GM19467 (cell line): Measurements from ENCODE around the gene IBA57.
"Not testable (repeated sequence)": the region's sequence is repeated elsewhere in the genome, so short reads cannot be mapped to it uniquely, and the experiment has no call there.

Experiments used
- ATAC-seq: cut with Tn5 transposase; IDR thresholded peaks from one replicate; pipeline ENCODE4 v1.9.1; 2021; ENCODE audit warnings: mild to moderate bottlenecking, moderate library complexity; ENCODE audit not compliant: unreplicated experiment

IBA57 gene

GRCh38 chr1:228170666-228171065 is 5.1 kb downstream of the IBA57 start:
- no peak for ATAC-seq

GRCh38 chr1:228171221-228171891 is 5.8 kb downstream of the IBA57 start:
- ATAC-seq: no peak

GRCh38 chr1:228172591-228173527 is 7.3 kb downstream of the IBA57 start:
- no peak for ATAC-seq

- ATAC-seq: not testable (repeated sequence)
Measured at GRCh38 chr1:228173528-228174481, 8.2 kb downstream of the IBA57 start.

GRCh38 chr1:228174482-228175315 is 9.1 kb downstream of the IBA57 start:
- ATAC-seq: no peak

GRCh38 chr1:228175316-228176023 is 9.9 kb downstream of the IBA57 start:
- no peak for ATAC-seq

- ATAC-seq: no peak
Measured at GRCh38 chr1:228176024-228176395, 10.4 kb downstream of the IBA57 start.

GRCh38 chr1:228176461-228177182 is 11.0 kb downstream of the IBA57 start:
- no peak for ATAC-seq

GRCh38 chr1:228177183-228177475 is 11.5 kb downstream of the IBA57 start:
- no peak for ATAC-seq

GRCh38 chr1:228177721-228178710 is 12.4 kb downstream of the IBA57 start:
- ATAC-seq: no peak

- ATAC-seq: no peak
Measured at GRCh38 chr1:228178737-228179684, 13.4 kb downstream of the IBA57 start.

- ATAC-seq: no peak
Measured at GRCh38 chr1:228180271-228180958, 14.8 kb downstream of the IBA57 start.

GRCh38 chr1:228180959-228181644 is 15.5 kb downstream of the IBA57 start:
- no peak for ATAC-seq

- ATAC-seq: no peak
Measured at GRCh38 chr1:228181645-228182034, 16.0 kb downstream of the IBA57 start.

- ATAC-seq: no peak
Measured at GRCh38 chr1:228182296-228183030, 16.9 kb downstream of the IBA57 start.
